ENCODE measurements around the gene IGFBP4. TPM values are rescaled to one million over a fixed set of nuclear protein-coding genes. Genes with fewer than 3 reads are reported as not detected.

Gene IGFBP4
- total RNA-seq = 295 and 1,467 TPM in 2 replicates

DNA sequence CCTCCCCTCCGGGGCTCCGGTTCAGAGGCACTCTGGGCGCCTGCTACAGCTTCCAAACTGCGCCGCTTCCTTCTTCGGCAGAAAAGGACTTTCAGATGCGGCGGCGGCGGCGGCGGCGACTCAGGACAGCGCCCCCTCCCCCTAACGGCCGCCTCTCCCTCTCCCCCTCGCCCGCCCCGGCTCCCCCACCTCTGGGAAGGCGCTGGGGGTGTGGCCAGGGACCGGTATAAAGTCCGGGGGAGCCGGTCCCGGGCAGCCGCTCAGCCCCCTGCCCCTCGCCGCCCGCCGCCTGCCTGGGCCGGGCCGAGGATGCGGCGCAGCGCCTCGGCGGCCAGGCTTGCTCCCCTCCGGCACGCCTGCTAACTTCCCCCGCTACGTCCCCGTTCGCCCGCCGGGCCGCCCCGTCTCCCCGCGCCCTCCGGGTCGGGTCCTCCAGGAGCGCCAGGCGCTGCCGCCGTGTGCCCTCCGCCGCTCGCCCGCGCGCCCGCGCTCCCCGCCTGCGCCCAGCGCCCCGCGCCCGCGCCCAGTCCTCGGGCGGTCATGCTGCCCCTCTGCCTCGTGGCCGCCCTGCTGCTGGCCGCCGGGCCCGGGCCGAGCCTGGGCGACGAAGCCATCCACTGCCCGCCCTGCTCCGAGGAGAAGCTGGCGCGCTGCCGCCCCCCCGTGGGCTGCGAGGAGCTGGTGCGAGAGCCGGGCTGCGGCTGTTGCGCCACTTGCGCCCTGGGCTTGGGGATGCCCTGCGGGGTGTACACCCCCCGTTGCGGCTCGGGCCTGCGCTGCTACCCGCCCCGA lies at the start of gene IGFBP4:
TSS of gene IGFBP4 (plus strand) at position 255 of the 792 bp plus-strand sequence. CDS start at position 541, 286 bp downstream.

DNA sequence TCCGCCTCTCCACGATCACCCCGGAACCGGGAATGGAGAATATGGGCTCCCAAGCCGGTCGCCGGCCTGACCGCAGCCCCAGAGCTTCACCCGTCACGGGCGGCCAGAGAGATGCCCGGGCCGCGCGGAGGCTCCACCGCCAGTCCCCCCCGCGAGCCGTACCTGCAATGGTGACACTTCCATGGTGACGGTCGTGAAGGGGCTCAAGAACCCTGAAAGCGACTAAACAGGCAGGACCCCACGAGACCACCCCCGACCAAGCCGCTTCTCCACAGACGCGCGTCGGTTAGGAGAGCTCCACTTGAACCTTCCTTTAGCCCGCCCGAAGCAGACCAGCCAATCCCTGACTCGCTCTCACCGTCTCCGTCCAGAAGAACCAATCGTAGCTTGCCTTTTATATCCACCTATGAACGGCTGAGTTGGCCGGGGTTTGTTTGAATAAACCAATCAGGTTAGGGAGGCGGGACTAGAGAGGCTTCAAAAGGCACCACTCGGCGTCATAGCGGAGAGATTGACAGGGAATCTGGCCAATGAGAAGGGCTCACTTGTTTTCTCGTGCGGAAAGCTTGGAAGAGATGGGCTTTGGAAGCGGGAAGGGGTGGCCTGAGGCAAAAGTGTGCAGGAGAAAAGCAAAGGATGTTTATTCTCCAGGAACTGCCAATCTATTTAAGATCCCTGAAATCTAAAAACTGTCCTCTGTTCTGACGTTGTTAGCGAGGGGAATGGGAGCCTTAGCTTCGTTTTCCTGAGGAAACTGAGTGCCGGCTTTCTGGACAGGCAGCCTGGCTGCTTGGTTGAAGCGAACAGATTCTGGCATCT lies 25.4 kb upstream of the IGFBP4 start, which contains the start of gene TOP2A:
TSS of gene TOP2A (minus strand) at position 288 of the 819 bp plus-strand sequence. CDS start at position 183, 105 bp downstream.

DNA sequence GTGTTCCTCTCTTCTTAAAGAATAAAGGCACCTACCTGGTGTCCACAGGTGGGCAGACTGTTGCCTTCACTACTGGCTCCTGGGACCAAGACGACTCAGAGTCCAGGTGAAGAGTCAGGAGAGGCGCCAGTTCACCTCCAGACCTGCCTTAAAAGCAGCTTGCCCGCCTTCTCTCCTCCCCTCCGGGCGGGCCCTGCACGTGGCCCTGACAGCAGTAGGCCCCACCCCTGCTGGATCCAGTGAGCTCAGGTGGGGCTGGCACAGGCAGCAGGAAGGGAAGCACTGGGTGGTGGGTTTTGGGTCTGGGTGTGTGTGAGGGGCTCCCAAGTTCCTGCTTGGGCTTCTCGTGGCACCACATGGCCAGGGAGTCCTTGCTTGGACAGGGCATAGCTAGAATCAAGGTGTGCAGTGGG lies 58.3 kb downstream of the IGFBP4 start, which contains the start of gene TNS4:
TSS of gene TNS4 (minus strand) at position 125 of the 413 bp plus-strand sequence. CDS start 5,198 bp downstream, outside the sequence.

Other genes with a start within 250 kb of the IGFBP4 start
- gene WIPF2, start 224.1 kb upstream of the IGFBP4 start, total RNA-seq = 12.3 and 13.6 TPM in 2 replicates
- gene CDC6, start 155.6 kb upstream of the IGFBP4 start, total RNA-seq = 3.9 and 6.6 TPM in 2 replicates
- gene RARA, start 134.3 kb upstream of the IGFBP4 start, total RNA-seq = 19.7 and 20.8 TPM in 2 replicates
- 1.6 and 5.9 TPM in 2 replicates for gene GJD3, start 78.7 kb upstream of the IGFBP4 start, total RNA-seq
- gene TOP2A, start 25.6 kb upstream of the IGFBP4 start, total RNA-seq = 8.0 and 37.4 TPM in 2 replicates
- gene TNS4, start 58.2 kb downstream of the IGFBP4 start, total RNA-seq = 0.07 TPM in 1 of 2 replicates, not detected in the other
- 0.26 TPM in 1 of 2 replicates, not detected in the other for gene CCR7, start 122.0 kb downstream of the IGFBP4 start, total RNA-seq
- 46.6 and 56.6 TPM in 2 replicates for gene SMARCE1, start 204.4 kb downstream of the IGFBP4 start, total RNA-seq
- not detected in 2 replicates for gene KRT222, start 221.7 kb downstream of the IGFBP4 start, total RNA-seq

All from smooth muscle cell of the pulmonary artery (primary cell).